Activated CD8-positive, alpha-beta T cell treated with anti-CD3 and anti-CD28 coated beads for 36 hours (primary cell): ENCODE measurements around the gene VTCN1. TPM values are rescaled to one million over a fixed set of nuclear protein-coding genes. Genes with fewer than 3 reads are reported as not detected.

Source experiments
- ATAC-seq: fragments of 200-7000 bp; cut with Tn5 transposase; one replicate; pipeline ENCODE4 v1.10.0; 2021; ENCODE audit warnings: mild to moderate bottlenecking, moderate library complexity
- CTCF ChIA-PET: fragments of 350-600 bp; sonication (Branson Sonifier 250); formaldehyde crosslinking; loops from one replicate; lab custom pipeline; 2021; ENCODE audit warnings: antibody characterized with exemption; lab: Charles Lee
- POLR2A ChIA-PET: fragments of 350-600 bp; sonication (Branson Sonifier 250); formaldehyde crosslinking; loops from one replicate; lab custom pipeline; 2021; ENCODE audit warnings: antibody characterized with exemption; lab: Charles Lee
- DNase-seq: peaks from one replicate; pipeline ENCODE4 v3.0.0-alpha.2; 2020
- H3K27ac Mint-ChIP-seq: one replicate; pipeline ENCODE4 v1.8.0; 2021; ENCODE audit warnings: mild to moderate bottlenecking, mixed read lengths
- H3K27me3 Mint-ChIP-seq: one replicate; pipeline ENCODE4 v1.8.0; 2021; ENCODE audit warnings: mixed read lengths
- H3K36me3 Mint-ChIP-seq: one replicate; pipeline ENCODE4 v1.8.0; 2021; ENCODE audit warnings: low read depth, mixed read lengths
- H3K4me1 Mint-ChIP-seq: one replicate; pipeline ENCODE4 v1.8.0; 2021; ENCODE audit warnings: low read depth, mixed read lengths
- H3K4me3 Mint-ChIP-seq: one replicate; pipeline ENCODE4 v1.8.0; 2021; ENCODE audit warnings: mild to moderate bottlenecking, moderate library complexity, mixed read lengths
- H3K9me3 Mint-ChIP-seq: one replicate; pipeline ENCODE4 v1.8.0; 2021; ENCODE audit warnings: mixed read lengths
- intact Hi-C: fragments of 100-400 bp; cut with micrococcal nuclease; formaldehyde crosslinking; loops from one replicate; pipeline ENCODE4 v1.10.0; 2022
- total RNA-seq, 2 experiments: library from RNA; stranded (reverse); gene quantifications; one replicate each; pipeline ENCODE4 v1.2.3, GENCODE V29; 2021
- TF ChIP-seq, protein P1 (sequence below): fragments of 200-600 bp; IDR thresholded peaks from one replicate; pipeline ENCODE4 v1.8.0; 2022; ENCODE audit warnings: antibody characterized with exemption, mild to moderate bottlenecking

Gene VTCN1
- total RNA-seq, 2 experiments from 2014 or later = not detected

- H3K4me1 Mint-ChIP-seq = no peaks in the 10 kb centered on the region
- H3K27ac Mint-ChIP-seq = no peak overlapping the region
- ChIA-PET CTCF (no interaction called here), POLR2A (interaction anchor here (0.7 kb wide), 1 partner anchor 1638 kb away, joined by 4 read pairs; no protein-coding TSS in a partner anchor)
- TF ChIP-seq, protein P1, sequence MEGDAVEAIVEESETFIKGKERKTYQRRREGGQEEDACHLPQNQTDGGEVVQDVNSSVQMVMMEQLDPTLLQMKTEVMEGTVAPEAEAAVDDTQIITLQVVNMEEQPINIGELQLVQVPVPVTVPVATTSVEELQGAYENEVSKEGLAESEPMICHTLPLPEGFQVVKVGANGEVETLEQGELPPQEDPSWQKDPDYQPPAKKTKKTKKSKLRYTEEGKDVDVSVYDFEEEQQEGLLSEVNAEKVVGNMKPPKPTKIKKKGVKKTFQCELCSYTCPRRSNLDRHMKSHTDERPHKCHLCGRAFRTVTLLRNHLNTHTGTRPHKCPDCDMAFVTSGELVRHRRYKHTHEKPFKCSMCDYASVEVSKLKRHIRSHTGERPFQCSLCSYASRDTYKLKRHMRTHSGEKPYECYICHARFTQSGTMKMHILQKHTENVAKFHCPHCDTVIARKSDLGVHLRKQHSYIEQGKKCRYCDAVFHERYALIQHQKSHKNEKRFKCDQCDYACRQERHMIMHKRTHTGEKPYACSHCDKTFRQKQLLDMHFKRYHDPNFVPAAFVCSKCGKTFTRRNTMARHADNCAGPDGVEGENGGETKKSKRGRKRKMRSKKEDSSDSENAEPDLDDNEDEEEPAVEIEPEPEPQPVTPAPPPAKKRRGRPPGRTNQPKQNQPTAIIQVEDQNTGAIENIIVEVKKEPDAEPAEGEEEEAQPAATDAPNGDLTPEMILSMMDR = no peak
- no peak overlapping the region for H3K4me3 Mint-ChIP-seq
- no peaks in the 10 kb centered on the region for H3K27me3 Mint-ChIP-seq
- DNase-seq = no peak
- H3K36me3 Mint-ChIP-seq = no peaks in the 10 kb centered on the region
- intact Hi-C loops = no loop called here
- no peaks in the 10 kb centered on the region for H3K9me3 Mint-ChIP-seq
- no peak for ATAC-seq
Measured at GRCh38 chr1:117229217-117229616, 18.5 kb upstream of the VTCN1 start.

- H3K9me3 Mint-ChIP-seq = peaks cover 4% of the 10 kb centered on the region
- POLR2A ChIA-PET = no interaction called here
- intact Hi-C loops = no loop called here
- no peaks in the 10 kb centered on the region for H3K36me3 Mint-ChIP-seq
- H3K27ac Mint-ChIP-seq = no peak overlapping the region
- no peaks in the 10 kb centered on the region for H3K4me1 Mint-ChIP-seq
- CTCF ChIA-PET = no interaction called here
- no peak overlapping the region for H3K4me3 Mint-ChIP-seq
- no peaks in the 10 kb centered on the region for H3K27me3 Mint-ChIP-seq
- DNase-seq = no peak
- ATAC-seq = no peak
- TF ChIP-seq, protein P1 = no peak
Measured at GRCh38 chr1:117225931-117226330, 15.2 kb upstream of the VTCN1 start.

DNA sequence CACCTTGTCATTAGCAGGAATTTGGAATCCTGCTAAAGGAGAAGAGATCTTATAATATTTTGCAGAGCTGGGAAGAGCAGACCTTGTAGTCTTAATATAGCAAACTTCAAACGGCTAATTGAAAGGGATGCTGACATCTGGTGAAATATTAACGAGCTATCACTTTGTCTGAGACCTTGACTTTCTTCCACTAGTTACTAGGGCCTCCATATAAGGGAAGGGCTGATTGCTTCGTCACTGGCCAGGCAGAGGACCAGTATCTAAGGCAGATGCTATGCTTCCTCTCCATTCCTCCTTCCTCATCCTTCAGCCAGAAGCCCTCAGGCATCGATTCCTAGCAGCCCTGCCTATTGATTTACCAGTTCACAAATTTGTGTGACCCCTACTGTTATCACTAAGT is 6.0 kb upstream of the VTCN1 start:
- no peak for DNase-seq
- TF ChIP-seq, protein P1 = no peak
- peaks cover 4% of the 10 kb centered on the region for H3K9me3 Mint-ChIP-seq
- H3K27ac Mint-ChIP-seq = no peak overlapping the region
- ChIA-PET POLR2A (no interaction called here), CTCF (no interaction called here)
- intact Hi-C loops = no loop called here
- no peak overlapping the region for H3K4me3 Mint-ChIP-seq
- no peak for ATAC-seq
- no peaks in the 10 kb centered on the region for H3K36me3 Mint-ChIP-seq
- H3K4me1 Mint-ChIP-seq = no peaks in the 10 kb centered on the region
- peaks cover 4% of the 10 kb centered on the region for H3K27me3 Mint-ChIP-seq

DNA sequence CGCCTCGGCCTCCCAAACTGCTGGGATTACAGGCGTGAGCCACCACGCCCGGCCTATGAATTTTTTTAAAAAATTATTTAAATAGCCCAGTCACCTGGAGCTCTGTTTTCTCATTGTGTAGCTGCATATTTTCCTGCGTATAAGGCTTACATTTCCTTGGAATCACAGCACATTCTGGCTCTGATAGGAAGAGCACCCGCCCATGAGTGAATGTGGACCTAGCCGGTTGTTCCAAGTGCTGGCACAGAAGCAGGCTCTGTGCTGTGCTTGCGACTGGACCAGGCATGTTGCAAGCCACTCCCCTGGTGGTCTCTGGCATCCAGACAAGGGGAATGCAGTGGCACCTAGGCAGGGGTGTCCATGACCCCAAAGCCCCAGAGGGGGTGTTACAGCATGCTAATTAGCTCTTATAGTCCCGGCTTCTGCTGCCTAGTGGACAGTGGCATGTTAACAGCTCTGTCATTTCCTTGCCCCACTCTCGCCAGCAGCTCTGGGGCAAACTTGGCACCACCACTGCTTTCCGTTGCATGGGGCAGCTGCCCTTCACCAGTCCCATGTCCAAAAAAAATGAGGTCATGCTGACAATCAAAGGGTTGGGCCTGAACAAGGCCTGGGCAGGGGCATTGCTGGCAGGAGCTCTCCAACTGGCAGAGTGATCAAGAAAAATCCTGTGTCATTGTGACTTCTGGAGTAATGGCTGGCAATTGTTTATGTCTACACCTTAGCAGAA is 5.2 kb upstream of the VTCN1 start:
- no peaks in the 10 kb centered on the region for H3K36me3 Mint-ChIP-seq
- DNase-seq = no peak
- H3K27ac Mint-ChIP-seq = no peak overlapping the region
- TF ChIP-seq, protein P1 = no peak
- H3K9me3 Mint-ChIP-seq = peaks cover 1% of the 10 kb centered on the region
- peaks cover 4% of the 10 kb centered on the region for H3K27me3 Mint-ChIP-seq
- CTCF ChIA-PET = no interaction called here
- POLR2A ChIA-PET = no interaction called here
- ATAC-seq = no peak
- no peaks in the 10 kb centered on the region for H3K4me1 Mint-ChIP-seq
- intact Hi-C loops = no loop called here
- no peak overlapping the region for H3K4me3 Mint-ChIP-seq

- no peak for ATAC-seq
- intact Hi-C loops = no loop called here
- TF ChIP-seq, protein P1 = no peak
- CTCF ChIA-PET = no interaction called here
- Mint-ChIP-seq H3K36me3 (no peaks in the 10 kb centered on the region), H3K27me3 (peaks cover 4% of the 10 kb centered on the region), H3K9me3 (no peaks in the 10 kb centered on the region), H3K4me1 (no peaks in the 10 kb centered on the region), H3K4me3 (no peak overlapping the region), H3K27ac (no peak overlapping the region)
- no peak for DNase-seq
- POLR2A ChIA-PET = no interaction called here
Measured at GRCh38 chr1:117215019-117215418, 4.3 kb upstream of the VTCN1 start.
